ENCODE data around the gene PAX2.

Gene PAX2

GRCh38 chr10:100724531-100725027 is 20.8 kb upstream of the PAX2 start:
- no peak for DNase-seq (ENCODE audit: low spot score)

- DNase-seq (ENCODE audit: low spot score), result no peak
Observed at GRCh38 chr10:100725071-100725471, 20.3 kb upstream of the PAX2 start.

GRCh38 chr10:100725869-100726426 is 19.4 kb upstream of the PAX2 start:
- DNase-seq (ENCODE audit: low spot score), result no peak

- no peak for DNase-seq (ENCODE audit: low spot score)
Observed at GRCh38 chr10:100727808-100728207, 17.6 kb upstream of the PAX2 start.

- DNase-seq (ENCODE audit: low spot score), result no peak
Observed at GRCh38 chr10:100728928-100729861, 16.2 kb upstream of the PAX2 start.

GRCh38 chr10:100729862-100730724 is 15.3 kb upstream of the PAX2 start:
- DNase-seq (ENCODE audit: low spot score), result no peak

GRCh38 chr10:100730725-100731406 is 14.5 kb upstream of the PAX2 start:
- DNase-seq (ENCODE audit: low spot score), result no peak

GRCh38 chr10:100731407-100732240 is 13.8 kb upstream of the PAX2 start:
- DNase-seq (ENCODE audit: low spot score), result no peak

- no peak for DNase-seq (ENCODE audit: low spot score)
Observed at GRCh38 chr10:100732241-100732596, 13.2 kb upstream of the PAX2 start.

GRCh38 chr10:100733329-100733728 is 12.1 kb upstream of the PAX2 start:
- no peak for DNase-seq (ENCODE audit: low spot score)

GRCh38 chr10:100734295-100735086 is 10.9 kb upstream of the PAX2 start:
- no peak for DNase-seq (ENCODE audit: low spot score)

- DNase-seq (ENCODE audit: low spot score), result no peak
Observed at GRCh38 chr10:100735087-100735336, 10.4 kb upstream of the PAX2 start.

- DNase-seq (ENCODE audit: low spot score), result no peak
Observed at GRCh38 chr10:100735337-100736143, 9.8 kb upstream of the PAX2 start.

GRCh38 chr10:100736144-100736808 is 9.1 kb upstream of the PAX2 start:
- no peak for DNase-seq (ENCODE audit: low spot score)

GRCh38 chr10:100736809-100737354 is 8.5 kb upstream of the PAX2 start:
- no peak for DNase-seq (ENCODE audit: low spot score)

- no peak for DNase-seq (ENCODE audit: low spot score)
Observed at GRCh38 chr10:100737355-100738054, 7.9 kb upstream of the PAX2 start.

- no peak for DNase-seq (ENCODE audit: low spot score)
Observed at GRCh38 chr10:100738055-100738827, 7.1 kb upstream of the PAX2 start.
